Midbrain (tissue), 1 donor: ENCODE results near the gene CWF19L2.

Experiments
- DNase-seq: peaks from one replicate; lab custom pipeline; 2025; lab: John Stamatoyannopoulos, UW

The CWF19L2 gene

DNA sequence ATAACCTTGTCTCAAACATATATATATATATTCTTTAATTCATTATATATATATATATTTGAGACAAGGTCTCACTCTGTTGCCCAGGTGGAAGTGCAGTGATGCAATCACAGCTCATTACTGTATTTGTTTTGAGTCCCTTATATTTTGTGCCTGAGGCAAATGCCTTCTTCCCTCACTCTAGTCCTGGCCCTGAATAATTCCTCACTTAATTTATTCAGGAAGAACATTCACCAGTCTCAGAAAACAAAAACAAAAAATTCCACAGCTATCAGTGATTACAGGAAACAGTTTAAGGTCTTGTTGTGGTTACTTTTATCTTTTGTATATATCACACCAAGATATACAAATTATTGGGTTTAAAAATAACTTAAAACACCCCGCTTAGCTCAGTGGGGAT is 155.7 kb downstream of the CWF19L2 start:
- no peak for DNase-seq

GRCh38 chr11:107293677-107294344 is 163.8 kb downstream of the CWF19L2 start:
- no peak for DNase-seq

DNA sequence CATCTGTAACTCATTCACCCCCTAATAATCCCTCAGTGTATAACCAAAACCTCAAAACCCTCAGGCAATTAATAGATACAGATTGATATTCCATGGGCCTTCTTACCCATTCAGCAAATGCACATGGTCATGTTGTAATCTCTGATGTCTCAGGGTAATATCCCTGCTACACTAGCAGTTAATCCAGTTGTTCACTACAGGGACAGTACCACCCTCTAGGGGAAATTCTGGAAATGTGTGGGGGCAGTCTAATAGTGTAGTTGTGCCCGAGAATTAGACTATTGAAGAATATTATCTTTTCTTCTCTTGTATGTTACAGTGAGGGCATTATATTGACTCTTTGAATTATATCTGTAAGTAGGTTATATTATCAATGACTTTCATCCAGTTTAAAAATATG is 175.4 kb downstream of the CWF19L2 start:
- no peak for DNase-seq
